ENCODE measurements around the gene PHETA1.

The PHETA1 gene

DNA sequence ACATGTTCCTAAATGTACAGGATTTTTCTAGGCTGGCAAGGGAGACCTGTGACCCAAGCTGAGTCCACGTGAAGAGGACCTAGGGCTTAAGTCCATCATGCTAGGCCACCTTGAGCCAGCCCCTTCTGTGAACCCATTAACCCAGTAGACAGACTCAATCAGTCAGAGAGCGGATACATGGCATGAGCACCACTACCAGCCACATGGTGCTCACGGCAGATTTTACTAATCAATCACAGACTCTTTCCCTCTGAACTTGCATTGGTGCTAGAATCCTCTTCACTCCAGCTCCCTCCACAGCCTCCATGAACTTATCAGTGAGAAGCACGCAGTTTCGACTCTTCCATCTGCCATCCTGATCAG lies 9.0 kb downstream of the PHETA1 start:
- no peaks in the 10 kb centered on the region for H3K9me3 ChIP-seq (ENCODE audit: low read length)
- no peaks in the 10 kb centered on the region for H3K27me3 ChIP-seq (ENCODE audit: insufficient read depth, low read length)
- H3K4me3 ChIP-seq (ENCODE audit: low read length) = no peak overlapping the region
- H3K36me3 ChIP-seq (ENCODE audit: insufficient read depth, low read length) = peaks cover 19% of the 10 kb centered on the region
- H2AFZ ChIP-seq (ENCODE audit: low read depth, low read length) = no peak overlapping the region
- H3K4me1 ChIP-seq (ENCODE audit: insufficient read depth, low read length) = no peaks in the 10 kb centered on the region

GRCh38 chr12:111359231-111359913 lies 9.5 kb downstream of the PHETA1 start:
- Histone ChIP-seq H3K4me3 (ENCODE audit: low read length) (no peak overlapping the region), H2AFZ (ENCODE audit: low read depth, low read length) (no peak overlapping the region), H3K9me3 (ENCODE audit: low read length) (no peaks in the 10 kb centered on the region), H3K4me1 (ENCODE audit: insufficient read depth, low read length) (no peaks in the 10 kb centered on the region), H3K27me3 (ENCODE audit: insufficient read depth, low read length) (no peaks in the 10 kb centered on the region), H3K36me3 (ENCODE audit: insufficient read depth, low read length) (peaks cover 18% of the 10 kb centered on the region)

DNA sequence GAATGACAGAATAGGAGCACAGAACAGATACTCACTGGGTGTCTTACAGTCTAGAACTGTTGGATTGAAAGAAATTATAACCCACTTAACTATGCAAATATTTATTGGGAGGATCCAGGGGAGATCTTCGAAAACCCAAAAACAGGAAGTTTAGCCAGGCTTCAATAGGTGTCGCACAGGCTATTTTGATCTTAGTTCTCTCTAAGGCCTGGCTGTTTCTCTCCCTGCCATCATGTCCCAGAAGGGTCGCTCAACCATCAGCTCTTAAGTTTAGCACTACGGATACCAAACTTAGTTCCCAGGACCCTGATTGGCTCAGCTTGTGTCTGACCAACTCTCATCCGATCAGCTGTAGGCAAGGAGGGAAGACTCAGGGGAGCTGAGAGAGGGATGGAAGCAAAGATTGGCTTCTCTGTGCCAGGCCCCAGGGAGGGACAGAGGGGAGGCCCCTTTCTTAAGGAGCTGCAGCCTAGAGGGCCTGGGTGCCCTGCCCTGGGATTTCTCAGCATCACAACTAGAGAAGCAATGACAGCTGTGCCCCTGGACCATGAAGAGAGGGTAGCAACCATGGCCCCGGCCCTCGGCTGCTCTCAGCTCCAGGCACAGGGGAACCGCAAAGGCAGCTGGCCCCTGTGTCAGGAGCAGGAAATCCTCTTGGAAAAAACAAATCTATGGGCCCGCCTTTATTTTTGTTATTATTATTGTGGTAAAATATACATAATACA lies 13.5 kb downstream of the PHETA1 start:
- no peaks in the 10 kb centered on the region for H3K4me1 ChIP-seq (ENCODE audit: insufficient read depth, low read length)
- H2AFZ ChIP-seq (ENCODE audit: low read depth, low read length) = no peak overlapping the region
- no peaks in the 10 kb centered on the region for H3K27me3 ChIP-seq (ENCODE audit: insufficient read depth, low read length)
- no peaks in the 10 kb centered on the region for H3K9me3 ChIP-seq (ENCODE audit: low read length)
- no peak overlapping the region for H3K4me3 ChIP-seq (ENCODE audit: low read length)
- H3K36me3 ChIP-seq (ENCODE audit: insufficient read depth, low read length) = no peaks in the 10 kb centered on the region

- Histone ChIP-seq H3K36me3 (ENCODE audit: insufficient read depth, low read length) (no peaks in the 10 kb centered on the region), H3K4me3 (ENCODE audit: low read length) (no peak overlapping the region), H3K9me3 (ENCODE audit: low read length) (no peaks in the 10 kb centered on the region), H3K4me1 (ENCODE audit: insufficient read depth, low read length) (no peaks in the 10 kb centered on the region), H2AFZ (ENCODE audit: low read depth, low read length) (no peak overlapping the region), H3K27me3 (ENCODE audit: insufficient read depth, low read length) (no peaks in the 10 kb centered on the region)
Measured at GRCh38 chr12:111354511-111354910, 14.4 kb downstream of the PHETA1 start.

DNA sequence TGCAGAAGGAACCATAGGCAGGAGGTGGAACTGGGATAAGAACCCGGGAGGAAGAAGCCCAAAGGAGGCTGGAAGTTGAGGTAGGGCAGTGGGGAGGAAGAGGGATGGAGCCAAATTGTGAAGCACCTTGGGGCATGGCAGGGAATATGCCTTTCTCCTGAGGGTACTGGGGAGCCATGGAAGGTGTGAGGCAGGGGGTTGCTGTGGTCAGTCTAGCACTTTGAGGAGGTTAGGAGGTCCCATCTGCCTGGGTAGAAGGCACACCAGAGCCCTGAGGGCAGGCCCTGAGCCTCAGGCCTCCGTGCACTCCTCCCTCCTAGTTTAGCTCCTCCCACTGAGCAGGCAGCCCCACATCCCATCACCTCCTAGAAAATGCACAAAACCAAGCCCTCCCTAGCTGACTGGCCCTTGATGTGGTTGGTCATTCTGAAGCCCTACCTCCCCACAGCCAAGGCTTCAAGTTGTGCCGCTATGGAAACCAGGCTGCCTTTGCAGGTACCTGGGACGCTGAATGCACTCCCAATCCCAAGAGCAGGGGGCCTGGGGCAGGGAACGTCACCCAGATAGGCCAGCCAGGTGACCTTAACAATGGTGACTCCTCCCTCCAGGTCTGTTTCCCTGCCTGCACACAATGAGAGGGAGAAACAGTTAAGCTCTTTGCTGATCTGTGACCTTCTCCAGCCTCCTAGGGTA lies 15.1 kb downstream of the PHETA1 start:
- Histone ChIP-seq H3K27me3 (ENCODE audit: insufficient read depth, low read length) (no peaks in the 10 kb centered on the region), H2AFZ (ENCODE audit: low read depth, low read length) (no peak overlapping the region), H3K4me1 (ENCODE audit: insufficient read depth, low read length) (no peaks in the 10 kb centered on the region), H3K36me3 (ENCODE audit: insufficient read depth, low read length) (no peaks in the 10 kb centered on the region), H3K9me3 (ENCODE audit: low read length) (no peaks in the 10 kb centered on the region), H3K4me3 (ENCODE audit: low read length) (no peak overlapping the region)

- H3K4me1 ChIP-seq (ENCODE audit: insufficient read depth, low read length) = no peaks in the 10 kb centered on the region
- no peaks in the 10 kb centered on the region for H3K36me3 ChIP-seq (ENCODE audit: insufficient read depth, low read length)
- no peaks in the 10 kb centered on the region for H3K27me3 ChIP-seq (ENCODE audit: insufficient read depth, low read length)
- no peak overlapping the region for H2AFZ ChIP-seq (ENCODE audit: low read depth, low read length)
- H3K9me3 ChIP-seq (ENCODE audit: low read length) = peaks cover 2% of the 10 kb centered on the region
- no peak overlapping the region for H3K4me3 ChIP-seq (ENCODE audit: low read length)
Measured at GRCh38 chr12:111353026-111353425, 15.9 kb downstream of the PHETA1 start.

GRCh38 chr12:111352296-111352993 lies 16.4 kb downstream of the PHETA1 start:
- H3K9me3 ChIP-seq (ENCODE audit: low read length) = peaks cover 5% of the 10 kb centered on the region
- H3K4me1 ChIP-seq (ENCODE audit: insufficient read depth, low read length) = no peaks in the 10 kb centered on the region
- no peak overlapping the region for H3K4me3 ChIP-seq (ENCODE audit: low read length)
- H3K27me3 ChIP-seq (ENCODE audit: insufficient read depth, low read length) = no peaks in the 10 kb centered on the region
- no peaks in the 10 kb centered on the region for H3K36me3 ChIP-seq (ENCODE audit: insufficient read depth, low read length)
- no peak overlapping the region for H2AFZ ChIP-seq (ENCODE audit: low read depth, low read length)

DNA sequence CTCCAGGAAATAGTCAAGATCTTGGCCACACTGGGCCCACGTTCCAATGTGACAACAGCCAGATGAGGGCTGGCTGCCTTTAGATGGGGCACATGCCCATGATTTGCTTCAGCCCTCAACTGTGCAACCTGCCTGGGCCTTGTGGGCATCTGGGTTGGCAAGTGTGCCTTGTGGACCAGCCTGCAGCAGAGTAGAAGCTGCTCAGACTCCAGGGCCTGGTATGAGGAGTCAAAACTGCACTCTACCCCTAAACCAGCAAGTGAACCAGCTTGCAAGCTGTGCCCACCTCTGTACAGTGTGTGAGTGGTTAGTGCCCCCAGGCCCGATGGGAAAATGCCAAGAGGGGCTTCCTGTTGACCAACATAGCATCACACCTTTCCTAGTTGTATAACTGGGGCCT lies 17.9 kb downstream of the PHETA1 start:
- H3K9me3 ChIP-seq (ENCODE audit: low read length) = peaks cover 5% of the 10 kb centered on the region
- no peaks in the 10 kb centered on the region for H3K36me3 ChIP-seq (ENCODE audit: insufficient read depth, low read length)
- H2AFZ ChIP-seq (ENCODE audit: low read depth, low read length) = no peak overlapping the region
- no peaks in the 10 kb centered on the region for H3K27me3 ChIP-seq (ENCODE audit: insufficient read depth, low read length)
- H3K4me1 ChIP-seq (ENCODE audit: insufficient read depth, low read length) = no peaks in the 10 kb centered on the region
- no peak overlapping the region for H3K4me3 ChIP-seq (ENCODE audit: low read length)

DNA sequence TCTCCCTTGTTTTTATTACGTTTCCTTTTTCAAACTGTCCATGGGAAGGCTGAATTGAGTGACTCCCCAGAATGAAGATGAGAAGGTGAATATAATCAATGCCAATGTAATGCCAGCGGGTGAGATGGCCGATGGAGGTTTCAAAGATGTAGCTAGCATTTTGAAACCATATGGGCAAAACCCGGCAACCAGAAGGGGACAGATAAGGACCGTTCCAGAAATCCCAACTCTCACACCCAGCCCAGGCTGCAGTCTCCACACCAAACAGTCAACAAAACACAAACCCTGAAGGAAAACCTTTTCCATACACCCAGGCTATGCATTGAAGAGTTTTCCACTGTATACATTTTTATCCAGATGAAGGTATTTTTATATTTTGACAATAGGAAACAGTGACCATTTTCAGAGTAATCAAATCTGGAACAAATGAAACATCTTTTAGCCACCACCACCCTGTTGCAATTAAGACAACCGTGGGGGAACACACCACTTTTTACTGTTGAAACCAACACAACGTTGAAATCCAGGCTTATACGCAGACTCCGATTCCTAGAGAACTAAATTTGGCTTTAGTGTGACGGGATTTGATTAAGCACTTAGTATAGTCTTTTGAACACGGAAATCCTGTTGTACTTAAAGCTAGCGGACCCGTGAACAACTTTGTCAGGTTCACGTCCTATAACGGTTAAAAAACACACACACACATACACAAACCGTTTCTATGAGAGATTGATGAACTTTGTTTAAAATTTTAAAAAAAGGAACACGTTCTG lies 19.0 kb downstream of the PHETA1 start:
- H3K4me1 ChIP-seq (ENCODE audit: insufficient read depth, low read length) = no peaks in the 10 kb centered on the region
- H2AFZ ChIP-seq (ENCODE audit: low read depth, low read length) = no peak overlapping the region
- peaks cover 5% of the 10 kb centered on the region for H3K9me3 ChIP-seq (ENCODE audit: low read length)
- no peaks in the 10 kb centered on the region for H3K36me3 ChIP-seq (ENCODE audit: insufficient read depth, low read length)
- H3K27me3 ChIP-seq (ENCODE audit: insufficient read depth, low read length) = no peaks in the 10 kb centered on the region
- H3K4me3 ChIP-seq (ENCODE audit: low read length) = no peak overlapping the region

GRCh38 chr12:111349101-111349747 lies 19.7 kb downstream of the PHETA1 start:
- peaks cover 5% of the 10 kb centered on the region for H3K9me3 ChIP-seq (ENCODE audit: low read length)
- no peaks in the 10 kb centered on the region for H3K27me3 ChIP-seq (ENCODE audit: insufficient read depth, low read length)
- no peak overlapping the region for H2AFZ ChIP-seq (ENCODE audit: low read depth, low read length)
- H3K4me3 ChIP-seq (ENCODE audit: low read length) = no peak overlapping the region
- H3K4me1 ChIP-seq (ENCODE audit: insufficient read depth, low read length) = no peaks in the 10 kb centered on the region
- no peaks in the 10 kb centered on the region for H3K36me3 ChIP-seq (ENCODE audit: insufficient read depth, low read length)

DNA sequence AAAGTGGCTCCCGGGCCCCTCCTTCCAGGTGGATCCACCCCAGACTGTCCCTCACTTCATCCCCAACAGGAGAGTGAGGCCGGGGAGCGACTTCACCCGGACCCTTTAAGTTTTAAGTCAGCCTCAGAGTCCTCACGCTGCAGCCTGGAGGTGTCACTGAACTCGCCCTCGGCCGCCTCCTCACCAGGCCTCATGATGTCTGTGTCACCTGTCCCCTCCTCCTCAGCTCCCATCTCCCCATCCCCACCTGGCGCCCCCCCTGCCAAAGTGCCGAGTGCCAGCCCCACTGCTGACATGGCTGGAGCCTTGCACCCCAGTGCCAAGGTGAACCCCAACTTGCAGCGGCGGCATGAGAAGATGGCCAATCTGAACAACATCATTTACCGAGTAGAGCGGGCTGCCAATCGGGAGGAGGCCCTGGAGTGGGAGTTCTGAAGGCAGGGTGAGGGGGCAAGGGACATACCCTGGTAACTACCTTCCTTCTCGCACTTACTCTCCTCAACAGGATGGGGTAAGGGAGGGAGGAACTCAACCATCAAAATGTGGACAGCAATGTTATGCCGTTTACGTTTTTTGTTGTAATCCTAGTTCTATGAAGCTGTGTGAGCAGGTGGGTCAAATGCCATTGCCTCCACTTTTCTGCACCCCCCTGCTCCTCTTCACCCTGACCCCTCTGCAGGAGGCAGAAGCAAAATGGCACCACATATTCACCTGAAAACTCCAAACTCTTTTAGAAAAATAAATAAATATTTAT lies 20.8 kb downstream of the PHETA1 start:
- H3K27me3 ChIP-seq (ENCODE audit: insufficient read depth, low read length) = no peaks in the 10 kb centered on the region
- no peak overlapping the region for H2AFZ ChIP-seq (ENCODE audit: low read depth, low read length)
- H3K4me3 ChIP-seq (ENCODE audit: low read length) = no peak overlapping the region
- no peaks in the 10 kb centered on the region for H3K36me3 ChIP-seq (ENCODE audit: insufficient read depth, low read length)
- H3K4me1 ChIP-seq (ENCODE audit: insufficient read depth, low read length) = no peaks in the 10 kb centered on the region
- H3K9me3 ChIP-seq (ENCODE audit: low read length) = peaks cover 5% of the 10 kb centered on the region
